ENCODE data around the gene DTD1. TPM values are rescaled to one million over a fixed set of nuclear protein-coding genes. Genes with fewer than 3 reads are reported as not detected.
A peak's percentile ranks its signal among the peaks of the same experiment; 100 is the strongest.

Gene DTD1
- total RNA-seq, 1 experiment from 2014 or later = 109 TPM

DNA sequence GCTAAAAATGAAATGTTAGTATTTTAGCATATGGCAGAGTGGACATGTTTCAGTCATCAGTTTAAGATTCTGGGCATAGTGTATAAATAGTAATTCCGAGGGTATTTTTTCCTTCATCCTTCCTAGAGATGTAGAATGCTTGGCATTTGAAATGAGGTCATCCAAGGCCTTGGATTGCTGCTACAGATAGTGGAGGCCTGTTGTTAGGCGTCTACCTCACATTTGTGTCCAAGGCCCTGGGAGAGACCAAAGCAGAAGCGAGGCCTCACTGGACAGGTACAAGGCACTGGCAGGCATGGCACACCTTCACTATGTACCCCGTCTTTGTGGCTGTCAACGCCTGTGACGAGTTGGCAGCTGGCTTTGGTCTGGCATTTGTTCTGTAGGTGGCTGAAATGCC, 58.0 kb downstream of the DTD1 start:
- no TSS peak for BruUV-seq (replicated peaks)
- Histone ChIP-seq H3K4me3 (ENCODE audit: low read depth, low read length) (no peak overlapping the region), H3K36me3 (ENCODE audit: control insufficient read depth, insufficient read depth, low read length) (no peaks in the 10 kb centered on the region; the same call in 1 of the 2 replicates), H3K27me3 (replicated peaks; ENCODE audit: control insufficient read depth, insufficient read depth, low read length) (no peaks in the 10 kb centered on the region), H3K9me3 (no peaks in the 10 kb centered on the region), H3K4me1 (peaks cover 30% of the 10 kb centered on the region; the same call in 1 of the 2 replicates)
- Mint-ChIP-seq H3K27ac (ENCODE audit: unreplicated experiment) (no peak overlapping the region), H3K4me3 (ENCODE audit: unreplicated experiment) (no peak overlapping the region), H3K4me1 (ENCODE audit: low read depth, unreplicated experiment) (peaks cover 20% of the 10 kb centered on the region), H3K36me3 (ENCODE audit: insufficient read depth, unreplicated experiment) (peaks cover 16% of the 10 kb centered on the region), H3K27me3 (ENCODE audit: insufficient read depth, unreplicated experiment) (no peaks in the 10 kb centered on the region), H3K9me3 (ENCODE audit: unreplicated experiment) (no peaks in the 10 kb centered on the region)
- CTCF ChIA-PET = no interaction called here
- no peak for DNase-seq
- POLR2A ChIA-PET = interaction anchor here (0.7 kb wide), 1 partner anchor 329 kb away, joined by 3 read pairs; no protein-coding TSS in a partner anchor
- no peak for TF ChIP-seq CTCF (IDR thresholded peaks at IDR 0.05; ENCODE audit: insufficient read depth in 1 of 2, low read depth in 1 of 2, low read length in 1 of 2, severe bottlenecking in 1 of 2, unreplicated experiment in 1 of 2)
- intact Hi-C loops (cut with micrococcal nuclease; ENCODE audit: unreplicated experiment) = no loop called here

DNA sequence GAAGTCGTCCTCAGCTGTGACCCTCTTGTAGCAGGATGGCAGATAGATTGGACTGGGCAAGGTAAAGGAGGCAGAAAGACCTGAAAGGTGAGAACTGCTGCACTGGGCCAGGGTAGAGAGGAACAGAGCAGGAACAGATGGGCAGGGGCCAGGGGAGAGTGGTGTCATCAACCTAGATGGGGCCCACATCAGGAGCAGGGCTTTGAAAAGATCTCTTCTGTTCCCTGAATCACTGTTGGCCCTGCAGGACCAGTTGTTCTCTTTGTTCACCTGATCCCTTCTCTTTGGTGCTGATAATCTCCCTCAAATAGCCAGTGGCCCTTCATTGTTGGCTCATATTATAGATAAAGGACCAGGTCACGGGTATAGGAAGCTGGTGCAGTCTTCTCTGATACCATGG, 59.9 kb downstream of the DTD1 start:
- peak; percentile 59 to 65 for DNase-seq
- intact Hi-C loops (cut with micrococcal nuclease; ENCODE audit: unreplicated experiment) = no loop called here
- CTCF ChIA-PET = interaction anchor here (1.4 kb wide), 2 partner anchors 14 to 16 kb away, joined by 3 to 8 read pairs; no protein-coding TSS in a partner anchor

DNA sequence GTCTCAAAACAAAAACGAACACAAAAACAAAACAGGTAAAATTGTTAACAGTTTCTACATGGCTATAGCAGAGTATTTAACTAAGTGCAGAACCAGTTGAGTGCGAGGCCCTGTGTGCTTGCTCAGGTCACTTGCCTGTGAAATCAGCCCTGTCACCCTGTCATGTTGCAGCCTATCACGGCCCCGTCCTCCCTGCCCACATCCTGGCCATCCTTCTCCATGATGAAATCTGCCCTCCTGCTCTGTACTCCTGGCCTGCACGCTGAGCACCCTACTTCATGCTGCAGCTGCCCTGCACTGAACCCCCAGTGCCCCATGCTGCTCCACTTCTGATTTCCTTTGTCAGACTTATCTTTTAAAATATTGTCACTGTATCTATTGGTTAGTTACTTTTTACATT, 62.4 kb downstream of the DTD1 start:
- BruUV-seq (replicated peaks) = no TSS peak
- intact Hi-C loops (cut with micrococcal nuclease; ENCODE audit: unreplicated experiment) = no loop called here
- Histone ChIP-seq H3K4me3 (ENCODE audit: low read depth, low read length) (no peak overlapping the region), H3K9me3 (no peaks in the 10 kb centered on the region), H3K27me3 (replicated peaks; ENCODE audit: control insufficient read depth, insufficient read depth, low read length) (no peaks in the 10 kb centered on the region), H3K36me3 (ENCODE audit: control insufficient read depth, insufficient read depth, low read length) (peaks cover 2% of the 10 kb centered on the region; the same call in 1 of the 2 replicates), H3K4me1 (peaks cover 28% of the 10 kb centered on the region; the same call in 1 of the 2 replicates)
- H3K9me3 Mint-ChIP-seq (ENCODE audit: unreplicated experiment) = no peaks in the 10 kb centered on the region
- no peak for DNase-seq
- H3K27me3 Mint-ChIP-seq (ENCODE audit: insufficient read depth, unreplicated experiment) = no peaks in the 10 kb centered on the region
- POLR2A ChIA-PET = no interaction called here
- TF ChIP-seq CTCF (IDR thresholded peaks at IDR 0.05; ENCODE audit: insufficient read depth in 1 of 2, low read depth in 1 of 2, low read length in 1 of 2, severe bottlenecking in 1 of 2, unreplicated experiment in 1 of 2) = no peak
- CTCF ChIA-PET = interaction anchor here (1.5 kb wide), 1 partner anchor 18 kb away, joined by 4 read pairs; no protein-coding TSS in a partner anchor
- peaks cover 12% of the 10 kb centered on the region for H3K4me1 Mint-ChIP-seq (ENCODE audit: low read depth, unreplicated experiment)
- peaks cover 6% of the 10 kb centered on the region for H3K36me3 Mint-ChIP-seq (ENCODE audit: insufficient read depth, unreplicated experiment)
- H3K4me3 Mint-ChIP-seq (ENCODE audit: unreplicated experiment) = no peak overlapping the region
- H3K27ac Mint-ChIP-seq (ENCODE audit: unreplicated experiment) = no peak overlapping the region

More for the DNA sequence above, 59.9 kb downstream of the DTD1 start:
- H3K4me1 ChIP-seq = peaks cover 30% of the 10 kb centered on the region; the same call in 1 of the 2 replicates
- H3K36me3 Mint-ChIP-seq (ENCODE audit: insufficient read depth, unreplicated experiment) = peaks cover 16% of the 10 kb centered on the region
- TF ChIP-seq CTCF (IDR thresholded peaks at IDR 0.05; ENCODE audit: insufficient read depth in 1 of 2, low read depth in 1 of 2, low read length in 1 of 2, severe bottlenecking in 1 of 2, unreplicated experiment in 1 of 2) = no peak
- H3K4me1 Mint-ChIP-seq (ENCODE audit: low read depth, unreplicated experiment) = peaks cover 20% of the 10 kb centered on the region
- H3K4me3 Mint-ChIP-seq (ENCODE audit: unreplicated experiment) = no peak overlapping the region
- no peaks in the 10 kb centered on the region for H3K9me3 Mint-ChIP-seq (ENCODE audit: unreplicated experiment)
- H3K27me3 ChIP-seq (replicated peaks; ENCODE audit: control insufficient read depth, insufficient read depth, low read length) = no peaks in the 10 kb centered on the region
- no peaks in the 10 kb centered on the region; the same call in 1 of the 2 replicates for H3K36me3 ChIP-seq (ENCODE audit: control insufficient read depth, insufficient read depth, low read length)
- no peak overlapping the region for H3K4me3 ChIP-seq (ENCODE audit: low read depth, low read length)
- H3K9me3 ChIP-seq = no peaks in the 10 kb centered on the region
- peak overlapping the region; percentile 16 for H3K27ac Mint-ChIP-seq (ENCODE audit: unreplicated experiment)
- no peaks in the 10 kb centered on the region for H3K27me3 Mint-ChIP-seq (ENCODE audit: insufficient read depth, unreplicated experiment)
- POLR2A ChIA-PET = interaction anchor here (0.5 kb wide), 1 partner anchor 30 kb away, joined by 6 read pairs; no protein-coding TSS in a partner anchor
- no TSS peak for BruUV-seq (replicated peaks)

All from Caco-2 (cell line).